ENCODE measurements around the gene ECT2L. TPM values are rescaled to one million over a fixed set of nuclear protein-coding genes. Genes with fewer than 3 reads are reported as not detected.

Gene ECT2L
- polyA plus RNA-seq, 1 experiment = 0.01 TPM

DNA sequence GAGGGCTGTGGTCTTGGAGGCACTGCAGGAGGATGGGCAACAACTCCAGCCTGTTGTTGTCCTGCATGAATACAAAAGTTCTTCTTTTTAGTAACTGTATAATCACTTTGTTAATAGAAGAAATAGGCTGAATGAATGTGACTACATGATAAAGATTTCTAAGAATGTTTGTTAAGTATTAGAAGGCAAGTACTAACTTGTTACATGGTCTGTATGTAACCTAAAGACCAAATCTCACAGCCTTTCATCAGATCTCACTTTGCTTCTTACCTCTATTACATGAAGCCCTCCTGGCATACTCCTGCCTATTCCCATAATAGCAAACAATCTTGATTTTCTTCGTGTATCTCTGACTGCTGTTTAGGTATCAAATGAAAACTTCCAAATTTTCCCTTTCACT is 118.8 kb downstream of the ECT2L start:
- Histone ChIP-seq H3K4me3 (ENCODE audit: low read depth, low read length) (no peak overlapping the region), H3K27me3 (ENCODE audit: control insufficient read depth, insufficient read depth, low read length) (no peaks in the 10 kb centered on the region), H3K9me3 (ENCODE audit: control insufficient read depth, insufficient read depth, low read length) (no peaks in the 10 kb centered on the region), H3K27ac (ENCODE audit: low read depth, low read length) (no peak overlapping the region)
- no peak for DNase-seq (ENCODE audit: low read depth, low spot score)
- POLR2A ChIA-PET = no interaction called here
- TF ChIP-seq, protein P1, sequence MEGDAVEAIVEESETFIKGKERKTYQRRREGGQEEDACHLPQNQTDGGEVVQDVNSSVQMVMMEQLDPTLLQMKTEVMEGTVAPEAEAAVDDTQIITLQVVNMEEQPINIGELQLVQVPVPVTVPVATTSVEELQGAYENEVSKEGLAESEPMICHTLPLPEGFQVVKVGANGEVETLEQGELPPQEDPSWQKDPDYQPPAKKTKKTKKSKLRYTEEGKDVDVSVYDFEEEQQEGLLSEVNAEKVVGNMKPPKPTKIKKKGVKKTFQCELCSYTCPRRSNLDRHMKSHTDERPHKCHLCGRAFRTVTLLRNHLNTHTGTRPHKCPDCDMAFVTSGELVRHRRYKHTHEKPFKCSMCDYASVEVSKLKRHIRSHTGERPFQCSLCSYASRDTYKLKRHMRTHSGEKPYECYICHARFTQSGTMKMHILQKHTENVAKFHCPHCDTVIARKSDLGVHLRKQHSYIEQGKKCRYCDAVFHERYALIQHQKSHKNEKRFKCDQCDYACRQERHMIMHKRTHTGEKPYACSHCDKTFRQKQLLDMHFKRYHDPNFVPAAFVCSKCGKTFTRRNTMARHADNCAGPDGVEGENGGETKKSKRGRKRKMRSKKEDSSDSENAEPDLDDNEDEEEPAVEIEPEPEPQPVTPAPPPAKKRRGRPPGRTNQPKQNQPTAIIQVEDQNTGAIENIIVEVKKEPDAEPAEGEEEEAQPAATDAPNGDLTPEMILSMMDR (IDR thresholded peaks at IDR 0.05; ENCODE audit: low read depth, low read length) = no peak
- CTCF ChIA-PET = no interaction called here

DNA sequence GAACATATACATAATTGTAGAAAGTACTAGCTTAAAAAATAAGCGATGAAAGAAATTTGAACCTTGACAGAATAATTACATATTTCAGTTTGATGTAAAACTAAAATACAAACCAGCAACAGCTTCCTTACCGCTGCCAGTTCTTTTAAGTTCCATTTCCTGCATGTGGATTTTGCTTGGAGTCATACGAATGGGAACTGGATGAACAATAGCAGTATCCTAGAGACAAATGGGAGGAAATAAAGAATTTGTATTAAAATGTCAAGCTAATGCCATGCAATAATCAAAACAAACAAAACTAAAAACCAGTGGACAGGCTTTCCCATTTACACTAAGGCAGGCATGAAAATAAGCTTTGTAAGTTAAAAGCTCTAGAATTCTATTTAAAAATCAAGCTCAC is 125.0 kb downstream of the ECT2L start:
- no peaks in the 10 kb centered on the region for H3K9me3 ChIP-seq (ENCODE audit: control insufficient read depth, insufficient read depth, low read length)
- ChIA-PET CTCF (no interaction called here), POLR2A (no interaction called here)
- no peak for DNase-seq (ENCODE audit: low read depth, low spot score)
- TF ChIP-seq, protein P1 (IDR thresholded peaks at IDR 0.05; ENCODE audit: low read depth, low read length) = no peak
- no peaks in the 10 kb centered on the region for H3K27me3 ChIP-seq (ENCODE audit: control insufficient read depth, insufficient read depth, low read length)
- H3K4me3 ChIP-seq (ENCODE audit: low read depth, low read length) = no peak overlapping the region
- H3K27ac ChIP-seq (ENCODE audit: low read depth, low read length) = no peak overlapping the region

DNA sequence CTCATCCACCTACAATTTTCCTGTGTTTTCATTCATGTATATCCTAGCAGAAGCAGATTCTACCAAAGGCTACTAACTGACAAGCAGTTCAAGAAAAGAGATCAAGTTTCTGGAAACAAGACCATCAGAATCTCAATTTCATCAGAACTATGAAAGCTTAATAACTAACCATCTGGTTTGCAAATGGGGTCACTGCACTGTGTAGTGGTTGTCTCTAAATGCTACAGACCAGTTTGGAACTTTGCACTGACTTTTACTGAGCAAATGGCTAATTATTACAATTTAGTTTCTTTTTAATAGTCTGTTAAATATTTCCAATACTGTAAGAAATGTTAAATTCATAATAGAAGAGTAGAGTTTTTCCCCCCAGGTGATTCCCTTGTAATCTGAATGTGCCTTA is 127.7 kb downstream of the ECT2L start:
- TF ChIP-seq, protein P1 (IDR thresholded peaks at IDR 0.05; ENCODE audit: low read depth, low read length) = no peak
- H3K4me3 ChIP-seq (ENCODE audit: low read depth, low read length) = no peak overlapping the region
- CTCF ChIA-PET = no interaction called here
- H3K9me3 ChIP-seq (ENCODE audit: control insufficient read depth, insufficient read depth, low read length) = no peaks in the 10 kb centered on the region
- DNase-seq (ENCODE audit: low read depth, low spot score) = no peak
- H3K27me3 ChIP-seq (ENCODE audit: control insufficient read depth, insufficient read depth, low read length) = no peaks in the 10 kb centered on the region
- POLR2A ChIA-PET = no interaction called here
- no peak overlapping the region for H3K27ac ChIP-seq (ENCODE audit: low read depth, low read length)

DNA sequence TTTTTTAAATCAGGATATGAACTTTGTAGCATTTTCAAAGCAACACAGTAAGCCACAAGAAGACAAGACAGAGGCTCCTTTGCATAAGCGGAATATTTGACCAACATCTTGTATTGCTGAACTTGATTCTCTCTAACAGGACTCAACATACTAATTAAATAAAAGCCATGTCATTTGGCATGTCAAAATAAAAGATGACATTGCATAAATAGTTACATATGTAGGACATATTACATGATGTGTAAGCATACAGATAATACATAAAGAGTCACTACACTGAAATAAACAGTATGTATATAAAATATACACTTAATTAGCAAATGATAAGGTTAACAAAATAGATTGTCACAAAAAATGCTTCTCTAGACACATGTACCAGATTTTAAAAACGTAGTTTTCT is 129.9 kb downstream of the ECT2L start:
- CTCF ChIA-PET = no interaction called here

DNA sequence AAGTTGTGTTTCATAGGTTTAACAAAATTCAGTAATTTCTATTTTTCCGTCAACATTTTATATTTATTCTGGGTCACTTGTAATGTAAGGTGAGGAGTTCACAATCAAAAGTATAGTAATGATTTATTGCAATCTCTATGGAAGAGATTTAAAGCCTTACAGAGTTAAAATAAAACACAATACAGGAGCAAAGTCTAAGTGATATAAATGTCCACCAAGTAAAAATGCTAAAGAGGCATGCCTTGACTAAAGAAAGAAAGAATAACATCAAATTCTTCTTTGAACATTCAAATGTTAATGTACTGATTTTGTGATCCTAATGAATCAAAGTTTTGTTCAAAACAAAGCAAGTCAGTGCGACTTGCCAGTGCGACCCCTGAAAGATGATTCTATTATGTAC is 130.7 kb downstream of the ECT2L start:
- DNase-seq (ENCODE audit: low read depth, low spot score) = no peak
- Histone ChIP-seq H3K27ac (ENCODE audit: low read depth, low read length) (no peak overlapping the region), H3K4me3 (ENCODE audit: low read depth, low read length) (no peak overlapping the region), H3K27me3 (ENCODE audit: control insufficient read depth, insufficient read depth, low read length) (no peaks in the 10 kb centered on the region), H3K9me3 (ENCODE audit: control insufficient read depth, insufficient read depth, low read length) (no peaks in the 10 kb centered on the region)
- POLR2A ChIA-PET = no interaction called here
- TF ChIP-seq, protein P1 (IDR thresholded peaks at IDR 0.05; ENCODE audit: low read depth, low read length) = no peak
- CTCF ChIA-PET = no interaction called here

More for the DNA sequence above, 129.9 kb downstream of the ECT2L start:
- DNase-seq (ENCODE audit: low read depth, low spot score) = no peak
- no peak overlapping the region for H3K4me3 ChIP-seq (ENCODE audit: low read depth, low read length)
- no peaks in the 10 kb centered on the region for H3K9me3 ChIP-seq (ENCODE audit: control insufficient read depth, insufficient read depth, low read length)
- TF ChIP-seq, protein P1 (IDR thresholded peaks at IDR 0.05; ENCODE audit: low read depth, low read length) = no peak
- H3K27me3 ChIP-seq (ENCODE audit: control insufficient read depth, insufficient read depth, low read length) = no peaks in the 10 kb centered on the region
- no peak overlapping the region for H3K27ac ChIP-seq (ENCODE audit: low read depth, low read length)
- POLR2A ChIA-PET = no interaction called here
